Thoracic aorta (tissue), 2 donors: ENCODE measurements around the gene NNAT. TPM values are rescaled to one million over a fixed set of nuclear protein-coding genes. Genes with fewer than 3 reads are reported as not detected.

ENCODE experiments used
- ATAC-seq: fragments of 150-250 bp; one replicate; pipeline ENCODE4 v1.8.0; 2017; ENCODE audit warnings: low read depth; ENCODE audit not compliant: insufficient number of reproducible peaks, low FRiP score
- DNase-seq: peaks from one replicate; pipeline ENCODE4 v3.0.0-alpha.2; 2020; ENCODE audit warnings: low spot score
- H3K27ac ChIP-seq, 2 donors: fragments of 200-600 bp; sonication (generic); 1 replicate in 1 of 2; 2 replicates in 1 of 2; pipeline ENCODE4 v1.5.1; 2016; ENCODE audit warnings: mild to moderate bottlenecking in 2 of 2, moderate library complexity in 2 of 2
- H3K27me3 ChIP-seq: fragments of 200-600 bp; sonication (generic); replicated peaks from 2 replicates; pipeline ENCODE4 v1.6.0; 2016; ENCODE audit warnings: mild to moderate bottlenecking; ENCODE audit not compliant: insufficient read depth
- H3K36me3 ChIP-seq: fragments of 200-600 bp; sonication (generic); one replicate; pipeline ENCODE4 v1.5.1; 2016
- H3K4me1 ChIP-seq, 2 donors: fragments of 200-600 bp; sonication (generic); 1 replicate in 1 of 2; 2 replicates in 1 of 2; pipeline versions ENCODE4 v1.5.1 to v1.6.0; 2016; ENCODE audit warnings: low read depth in 2 of 2, mild to moderate bottlenecking in 1 of 2; ENCODE audit not compliant: control insufficient read depth in 1 of 2
- H3K4me3 ChIP-seq: fragments of 200-600 bp; sonication (generic); 2 replicates; pipeline ENCODE4 v1.5.1; 2016; ENCODE audit warnings: mild to moderate bottlenecking
- H3K9me3 ChIP-seq: fragments of 200-600 bp; sonication (generic); 2 replicates; pipeline ENCODE4 v1.5.1; 2016
- total RNA-seq, 2 donors: library from RNA; depleted of rRNA; stranded (reverse); fragments of >200 nt; gene quantifications; one replicate each; pipeline versions ENCODE4 v1.1.0 to v1.2.3, GENCODE V29; 2016
- TF ChIP-seq, protein P1 (sequence below): fragments of 200-600 bp; sonication (generic); IDR thresholded peaks from one replicate; pipeline ENCODE4 v1.5.1; 2019; ENCODE audit warnings: antibody characterized with exemption

NNAT gene
- total RNA-seq, 2 donors from 2014 or later: 0.81 TPM; not detected in 1

DNA sequence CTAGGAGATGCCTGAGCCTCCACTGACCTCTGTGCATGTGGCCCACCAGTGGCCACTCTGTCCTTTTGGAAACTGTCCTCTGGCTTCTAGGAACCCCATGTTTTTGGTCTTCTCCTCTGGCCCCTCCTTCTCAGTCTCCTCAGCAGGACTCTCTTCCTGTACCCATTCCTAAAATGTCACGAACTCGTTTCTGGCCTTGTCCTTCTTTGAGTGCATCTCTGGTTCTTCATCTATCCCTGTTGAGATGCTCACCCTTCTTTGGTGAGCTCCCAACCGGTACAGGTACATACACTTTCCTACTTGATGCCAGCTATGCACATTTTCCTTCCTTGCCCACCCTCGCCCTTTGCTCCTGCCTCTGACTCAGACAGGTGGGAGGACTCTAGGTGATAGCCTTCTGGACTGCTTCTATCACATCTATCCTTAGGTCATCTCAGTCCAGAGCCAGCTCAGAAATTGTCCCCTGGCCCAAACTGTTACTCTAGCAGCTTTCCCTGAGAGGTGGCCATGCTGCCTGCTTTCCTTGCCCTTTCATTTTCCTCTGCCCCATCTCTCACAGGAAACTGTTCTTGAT lies 14.8 kb upstream of the NNAT start:
- Histone ChIP-seq H3K36me3 (peaks cover 3% of the 10 kb centered on the region), H3K4me1 (no peaks in the 10 kb centered on the region), H3K27me3 (no peaks in the 10 kb centered on the region), H3K9me3 (no peaks in the 10 kb centered on the region), H3K27ac (no peak overlapping the region), H3K4me3 (no peak overlapping the region)
- ATAC-seq (no peak), DNase-seq (no peak)
- TF ChIP-seq, protein P1, sequence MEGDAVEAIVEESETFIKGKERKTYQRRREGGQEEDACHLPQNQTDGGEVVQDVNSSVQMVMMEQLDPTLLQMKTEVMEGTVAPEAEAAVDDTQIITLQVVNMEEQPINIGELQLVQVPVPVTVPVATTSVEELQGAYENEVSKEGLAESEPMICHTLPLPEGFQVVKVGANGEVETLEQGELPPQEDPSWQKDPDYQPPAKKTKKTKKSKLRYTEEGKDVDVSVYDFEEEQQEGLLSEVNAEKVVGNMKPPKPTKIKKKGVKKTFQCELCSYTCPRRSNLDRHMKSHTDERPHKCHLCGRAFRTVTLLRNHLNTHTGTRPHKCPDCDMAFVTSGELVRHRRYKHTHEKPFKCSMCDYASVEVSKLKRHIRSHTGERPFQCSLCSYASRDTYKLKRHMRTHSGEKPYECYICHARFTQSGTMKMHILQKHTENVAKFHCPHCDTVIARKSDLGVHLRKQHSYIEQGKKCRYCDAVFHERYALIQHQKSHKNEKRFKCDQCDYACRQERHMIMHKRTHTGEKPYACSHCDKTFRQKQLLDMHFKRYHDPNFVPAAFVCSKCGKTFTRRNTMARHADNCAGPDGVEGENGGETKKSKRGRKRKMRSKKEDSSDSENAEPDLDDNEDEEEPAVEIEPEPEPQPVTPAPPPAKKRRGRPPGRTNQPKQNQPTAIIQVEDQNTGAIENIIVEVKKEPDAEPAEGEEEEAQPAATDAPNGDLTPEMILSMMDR: no peak

DNA sequence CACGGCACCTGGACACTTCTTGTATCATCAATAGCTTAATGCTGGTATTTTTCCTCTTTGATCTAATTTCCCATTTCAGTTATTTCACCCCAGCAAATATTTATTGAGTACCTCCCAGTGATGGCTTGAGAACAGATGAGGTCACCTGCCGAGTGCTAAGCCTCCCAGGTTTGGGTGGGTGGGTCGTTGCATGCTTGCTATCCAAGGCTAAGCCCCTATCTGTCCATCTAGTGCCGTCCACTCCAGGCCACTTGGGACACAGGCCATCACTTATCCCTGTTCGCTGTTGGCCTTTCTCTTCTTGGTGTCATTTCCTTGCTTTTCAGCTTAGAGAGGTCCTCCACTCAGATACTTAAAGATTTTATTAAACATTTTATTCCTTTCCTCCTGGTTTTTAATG lies 10.8 kb upstream of the NNAT start:
- DNase-seq (no peak), ATAC-seq (no peak)
- H3K4me3 ChIP-seq: no peak overlapping the region
- H3K36me3 ChIP-seq: peaks cover 20% of the 10 kb centered on the region
- no peaks in the 10 kb centered on the region for H3K9me3 ChIP-seq
- TF ChIP-seq, protein P1: no peak
- H3K27ac ChIP-seq: no peak overlapping the region
- no peaks in the 10 kb centered on the region for H3K27me3 ChIP-seq
- H3K4me1 ChIP-seq: no peaks in the 10 kb centered on the region

DNA sequence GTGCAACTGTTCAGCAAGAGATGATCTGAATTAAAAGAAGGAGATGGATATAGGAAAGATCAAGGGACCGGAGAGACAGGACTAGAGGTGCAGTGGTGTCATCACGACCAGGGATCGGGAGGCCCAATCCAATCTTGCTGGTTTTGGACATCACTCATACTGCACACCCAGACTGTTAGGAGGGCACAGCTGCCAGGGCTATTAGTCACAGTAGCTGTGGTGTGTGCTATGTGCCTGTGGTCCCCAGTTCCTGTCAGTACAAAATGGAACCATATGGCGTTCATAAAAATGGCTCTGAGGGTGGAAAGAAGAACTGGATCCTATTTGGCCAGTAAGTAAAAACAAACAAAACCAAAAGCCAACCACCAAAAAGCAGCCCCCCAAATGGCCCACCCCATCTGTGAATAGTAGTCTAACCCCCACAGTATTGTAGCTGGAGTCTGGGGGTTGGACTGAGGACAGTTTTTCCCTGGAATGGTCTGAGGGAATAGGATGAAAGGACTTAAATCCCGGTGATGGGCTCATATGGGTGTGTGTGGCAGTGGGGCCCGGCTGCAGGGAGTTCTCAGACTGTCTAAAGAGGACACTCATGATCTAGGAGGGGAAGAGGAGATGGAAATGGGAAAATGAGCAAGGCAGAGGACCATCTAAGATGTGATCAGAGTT lies 9.3 kb upstream of the NNAT start:
- DNase-seq (no peak), ATAC-seq (no peak)
- Histone ChIP-seq H3K4me1 (no peaks in the 10 kb centered on the region), H3K27ac (no peak overlapping the region), H3K36me3 (peaks cover 23% of the 10 kb centered on the region), H3K4me3 (no peak overlapping the region), H3K27me3 (no peaks in the 10 kb centered on the region), H3K9me3 (no peaks in the 10 kb centered on the region)
- TF ChIP-seq, protein P1: no peak

DNA sequence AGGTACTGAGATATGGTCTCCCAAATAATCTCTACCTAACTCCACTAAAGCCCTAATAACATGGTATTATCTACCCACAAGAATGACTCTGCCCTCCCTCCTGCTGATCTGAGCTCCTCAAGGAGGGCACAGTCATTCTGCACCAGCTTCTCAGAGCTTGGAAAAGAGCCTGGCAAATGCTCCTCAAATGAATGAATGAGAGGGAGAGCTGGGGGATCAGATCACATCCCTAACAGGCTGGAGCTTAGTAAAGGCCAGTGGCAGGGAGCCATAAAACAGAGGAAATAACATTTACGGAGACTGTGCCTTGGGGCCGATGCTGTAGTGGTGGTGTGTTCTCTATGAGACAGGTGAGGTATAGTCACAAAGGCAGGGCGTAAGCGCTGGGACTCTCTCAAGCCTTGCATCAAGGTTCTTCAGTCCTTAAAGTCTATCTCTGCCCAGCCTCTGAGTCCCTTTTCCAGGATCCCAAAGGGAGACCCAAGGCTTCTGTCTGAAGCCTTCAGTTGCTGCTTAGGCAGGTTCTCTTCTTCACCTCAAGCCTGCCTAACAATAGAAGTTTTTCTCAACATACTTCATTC lies 7.2 kb upstream of the NNAT start:
- Histone ChIP-seq H3K4me1 (no peaks in the 10 kb centered on the region), H3K27me3 (no peaks in the 10 kb centered on the region), H3K36me3 (peaks cover 23% of the 10 kb centered on the region), H3K9me3 (no peaks in the 10 kb centered on the region), H3K4me3 (no peak overlapping the region), H3K27ac (no peak overlapping the region)
- DNase-seq: no peak
- ATAC-seq: no peak
- TF ChIP-seq, protein P1: no peak

DNA sequence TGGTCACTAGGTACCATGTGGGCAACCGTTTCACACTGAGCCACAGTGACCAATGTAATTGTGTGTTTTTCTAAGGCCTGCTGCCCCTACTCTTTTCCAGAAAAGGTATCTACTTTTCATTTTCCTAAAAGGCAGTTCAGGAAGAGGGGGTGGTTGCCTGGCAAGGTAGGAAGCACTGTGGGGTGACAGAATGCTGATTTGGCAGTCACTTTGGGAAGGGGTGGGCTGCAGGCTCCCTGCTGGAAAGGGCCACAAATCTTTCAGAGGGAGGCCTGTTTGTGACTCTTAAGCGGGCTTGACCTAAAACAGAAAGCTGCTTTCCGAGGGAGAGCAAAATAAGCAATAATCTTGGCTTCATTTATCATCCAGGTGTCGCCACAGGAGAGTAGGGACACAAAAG lies 5.2 kb upstream of the NNAT start:
- no peaks in the 10 kb centered on the region for H3K9me3 ChIP-seq
- peaks cover 3 to 6% of the 10 kb centered on the region in 2 donors for H3K4me1 ChIP-seq
- no peak overlapping the region for H3K27ac ChIP-seq
- no peak for ATAC-seq
- H3K36me3 ChIP-seq: peaks cover 25% of the 10 kb centered on the region
- no peaks in the 10 kb centered on the region for H3K27me3 ChIP-seq
- TF ChIP-seq, protein P1: no peak
- no peak for DNase-seq
- H3K4me3 ChIP-seq: no peak overlapping the region
